HG03066 (cell line): ENCODE results near the gene C15orf39.
A peak's percentile ranks its signal among the peaks of the same experiment; 100 is the strongest.
"Not testable (repeated sequence)": the region's sequence is repeated elsewhere in the genome, so short reads cannot be mapped to it uniquely, and the experiment has no call there.

Source experiments
- ATAC-seq: cut with Tn5 transposase; IDR thresholded peaks from one replicate; pipeline ENCODE4 v1.9.1; 2021; ENCODE audit warnings: low read depth; ENCODE audit not compliant: unreplicated experiment

Gene C15orf39

GRCh38 chr15:75201616-75202250 is at the start of gene C15orf39:
TSS of gene C15orf39 (plus strand) at chr15:75201882. CDS start at chr15:75206049, 4,167 bp downstream.
- peak; percentile 39 for ATAC-seq

GRCh38 chr15:75152382-75153079 is 49.2 kb upstream of the C15orf39 start:
- no peak for ATAC-seq

GRCh38 chr15:75153087-75153486 is 48.6 kb upstream of the C15orf39 start:
- ATAC-seq: no peak

- no peak for ATAC-seq
Observed at GRCh38 chr15:75153565-75154276, 48.0 kb upstream of the C15orf39 start.

DNA sequence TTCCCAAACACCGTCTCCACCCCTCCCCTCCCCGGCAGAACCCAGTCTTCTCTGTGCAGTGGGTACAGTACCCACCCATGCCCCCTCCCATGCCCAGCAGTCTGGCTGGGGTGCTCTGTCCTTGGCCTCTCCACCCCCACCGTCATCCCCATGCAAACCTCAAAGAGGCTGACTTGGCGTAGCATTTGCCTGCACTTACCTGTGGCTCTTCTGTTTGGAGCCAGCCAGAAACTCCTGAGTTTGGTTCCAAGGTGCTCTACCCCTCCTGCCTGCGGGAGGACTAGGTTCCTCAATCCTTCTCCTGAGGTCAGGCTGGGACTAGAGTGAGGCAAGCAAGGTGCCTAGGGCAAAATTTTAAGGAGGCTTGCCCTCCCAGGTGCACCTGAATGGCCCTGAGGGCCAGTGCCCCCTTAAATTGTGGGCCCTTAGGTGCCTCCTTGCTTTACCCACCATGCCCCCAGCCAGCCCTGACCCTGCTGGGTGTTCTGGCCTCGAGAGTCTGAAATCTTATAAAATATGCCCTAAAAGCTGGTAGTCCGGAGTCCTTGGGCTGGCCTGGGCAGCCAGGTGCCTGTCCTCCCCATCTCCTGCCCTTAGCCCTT is 47.1 kb upstream of the C15orf39 start:
- ATAC-seq: no peak

- no peak for ATAC-seq
Observed at GRCh38 chr15:75156326-75157215, 45.1 kb upstream of the C15orf39 start.

- ATAC-seq: no peak
Observed at GRCh38 chr15:75158402-75158801, 43.3 kb upstream of the C15orf39 start.

DNA sequence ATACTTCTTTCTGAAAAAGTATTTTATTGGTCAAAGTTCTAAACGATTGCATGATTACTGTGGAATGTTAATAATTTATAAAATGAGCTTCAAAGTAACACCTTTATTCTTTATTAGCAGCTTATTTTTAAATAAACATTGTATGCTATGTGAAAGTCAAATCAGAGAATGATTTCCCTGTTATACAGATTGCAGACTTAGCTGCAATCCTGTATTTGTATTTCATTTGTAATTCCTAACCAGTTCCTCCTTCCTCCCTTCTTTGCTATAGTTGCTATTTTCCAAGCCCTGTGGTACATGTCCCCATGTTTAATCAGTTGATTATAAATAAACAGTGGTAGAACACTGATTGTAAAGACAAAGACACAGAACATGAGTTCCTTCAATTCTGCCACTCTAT is 42.4 kb upstream of the C15orf39 start:
- ATAC-seq: no peak

DNA sequence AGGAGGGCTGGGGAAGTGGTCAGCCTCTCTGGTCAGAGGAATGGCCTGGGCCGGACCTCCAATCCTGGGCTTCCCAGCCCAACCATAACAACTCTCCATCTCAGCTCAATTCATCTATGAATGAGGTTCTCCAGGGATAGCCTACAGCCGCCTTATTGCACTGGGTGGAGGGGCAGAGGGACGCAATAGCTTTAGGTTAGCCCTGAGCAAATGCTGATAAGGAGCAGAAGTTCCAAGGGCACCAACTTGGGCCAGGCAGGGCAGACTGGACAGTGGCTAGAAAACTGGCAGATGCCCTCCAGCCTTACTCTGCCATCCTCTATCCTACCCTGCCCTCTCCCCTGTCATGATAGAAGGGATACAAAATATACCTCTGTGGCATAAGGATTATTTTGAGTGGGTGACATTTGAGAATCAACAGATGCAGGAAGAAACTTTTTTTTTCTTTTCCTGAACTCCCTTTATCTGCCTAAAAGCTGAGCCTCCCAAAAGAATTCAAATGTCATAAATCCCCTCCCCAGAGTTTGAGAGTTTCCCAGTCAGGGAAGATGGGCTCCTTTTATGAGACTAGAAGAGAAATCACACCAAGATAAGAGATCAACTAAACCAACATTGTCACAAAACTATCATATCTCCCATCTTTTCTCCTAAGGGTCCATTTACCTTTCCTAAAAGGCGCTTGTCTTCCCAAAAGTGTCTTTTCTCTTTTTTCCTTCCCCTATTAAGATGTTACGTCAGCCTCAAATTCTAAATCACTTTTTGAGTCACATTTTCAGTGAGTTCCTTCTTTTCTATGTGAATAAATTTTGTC is 40.4 kb upstream of the C15orf39 start:
- no peak for ATAC-seq

GRCh38 chr15:75161917-75162414 is 39.7 kb upstream of the C15orf39 start:
- ATAC-seq: no peak

DNA sequence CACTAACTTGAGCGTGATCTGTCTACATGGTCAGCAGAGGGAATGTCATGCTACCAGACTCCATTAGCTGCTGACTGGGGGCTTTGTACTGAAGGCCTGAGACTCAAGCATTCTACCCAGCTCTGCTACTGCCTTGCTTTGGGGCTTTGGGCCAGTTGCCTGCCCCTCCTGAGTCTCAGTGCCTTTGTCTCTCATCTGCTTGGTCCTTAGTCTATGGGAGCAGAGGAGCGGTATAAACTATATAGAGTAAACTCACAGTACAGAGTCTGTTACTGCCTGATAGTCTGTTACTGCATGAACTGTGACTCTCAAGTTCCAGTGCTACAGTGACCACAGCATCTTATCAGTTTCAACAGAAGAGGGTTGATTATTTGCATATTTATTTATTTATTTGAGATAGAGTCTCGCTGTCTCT is 38.5 kb upstream of the C15orf39 start:
- ATAC-seq: no peak

DNA sequence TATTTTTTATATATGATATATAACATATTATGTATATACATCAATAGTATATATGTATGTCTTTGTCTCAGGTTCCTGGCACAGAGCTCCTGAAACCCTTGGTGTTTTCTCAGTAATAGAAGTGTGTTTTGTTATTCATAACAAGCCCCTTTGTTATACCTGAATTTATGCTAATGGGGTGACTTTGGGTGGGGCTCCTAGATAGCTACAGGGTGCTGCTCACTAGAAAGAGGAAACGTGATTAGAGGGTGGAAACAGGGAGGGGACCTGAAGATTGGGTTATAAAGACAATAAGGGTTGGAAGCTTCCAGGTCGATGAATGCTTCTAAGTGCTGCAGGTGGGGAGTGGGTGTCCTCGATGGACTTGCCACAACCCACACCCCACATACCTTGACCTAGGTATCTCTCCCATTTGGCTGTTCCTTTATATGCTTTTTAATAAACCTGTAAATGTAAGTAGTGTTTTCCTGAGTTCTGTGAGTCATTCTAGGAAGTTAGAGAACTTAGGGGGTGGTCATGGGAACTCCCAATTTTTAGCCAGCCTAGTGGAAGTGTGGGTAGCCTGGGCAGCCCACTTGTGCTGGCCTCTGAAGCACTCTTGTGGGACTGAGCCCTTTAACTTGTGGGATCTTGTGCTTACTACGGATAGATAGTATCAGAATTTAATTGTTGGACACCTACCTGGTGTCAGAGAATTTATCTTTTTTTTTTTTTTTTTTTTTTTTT is 36.9 kb upstream of the C15orf39 start:
- ATAC-seq: no peak

DNA sequence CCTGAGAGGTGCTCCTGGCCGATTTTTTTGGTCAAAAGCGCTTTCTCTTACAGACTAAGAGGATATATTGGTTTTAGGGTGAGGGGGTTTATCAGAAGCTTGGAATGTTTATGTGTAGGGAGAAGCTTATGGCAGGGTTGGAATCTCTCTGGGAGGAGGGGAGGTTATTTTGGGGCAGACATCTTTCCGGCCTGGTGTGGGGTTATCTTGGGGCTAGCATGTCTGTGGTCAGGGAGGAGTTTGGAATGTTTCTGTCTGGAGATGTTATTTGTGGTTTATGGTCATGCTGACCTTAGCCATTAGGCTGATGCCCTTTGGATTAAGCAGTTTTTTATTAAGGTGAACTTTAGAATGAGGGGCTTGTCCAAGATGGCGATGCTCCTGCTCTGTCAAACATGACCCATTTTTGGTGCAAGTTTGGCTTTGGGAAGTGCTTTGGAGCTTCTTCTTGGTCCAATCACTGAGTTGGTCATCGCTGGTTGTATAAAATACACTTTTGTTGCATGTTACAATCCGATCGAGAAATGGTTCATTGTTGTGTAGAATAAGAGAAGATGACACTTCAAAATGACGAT is 35.1 kb upstream of the C15orf39 start:
- not testable (repeated sequence) for ATAC-seq

- ATAC-seq: no peak
Observed at GRCh38 chr15:75167588-75168350, 33.9 kb upstream of the C15orf39 start.

DNA sequence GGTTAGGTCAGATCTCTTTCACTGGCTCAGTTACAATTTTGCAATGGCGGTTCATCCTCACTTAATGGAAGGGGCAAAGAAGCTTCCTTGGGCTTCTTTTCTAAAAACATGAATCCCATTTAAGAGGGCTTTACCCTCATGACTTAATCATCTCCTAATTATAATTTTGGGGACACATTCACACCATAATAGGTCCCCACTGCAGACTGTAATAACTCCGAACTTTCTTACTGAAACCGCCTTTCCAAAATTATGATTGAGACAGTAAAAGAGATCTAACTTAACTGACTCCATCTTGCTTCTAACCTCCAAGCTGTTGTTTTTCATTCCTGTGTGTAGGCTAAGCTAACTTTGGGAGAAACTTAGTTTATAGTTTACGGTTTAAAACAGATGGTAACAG is 33.3 kb upstream of the C15orf39 start:
- ATAC-seq: no peak

DNA sequence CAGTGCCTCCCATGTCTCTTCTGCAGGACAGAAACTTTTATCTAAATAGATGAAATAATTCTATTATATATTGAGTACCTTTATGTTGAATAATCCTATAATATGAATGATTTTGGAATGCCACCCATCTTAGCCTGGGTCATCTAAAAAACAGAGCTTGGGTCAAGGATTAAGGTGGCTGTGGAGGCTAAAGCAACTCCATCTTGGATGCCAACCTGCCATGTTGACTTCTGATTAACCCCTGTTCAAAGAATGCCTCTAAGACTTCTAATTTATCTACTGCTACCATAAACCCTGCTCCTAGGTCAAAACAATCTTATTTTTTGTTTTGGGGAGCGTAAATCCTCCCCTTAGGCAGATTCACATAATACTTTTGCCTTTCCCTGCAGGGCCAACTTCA is 31.5 kb upstream of the C15orf39 start:
- ATAC-seq: no peak

DNA sequence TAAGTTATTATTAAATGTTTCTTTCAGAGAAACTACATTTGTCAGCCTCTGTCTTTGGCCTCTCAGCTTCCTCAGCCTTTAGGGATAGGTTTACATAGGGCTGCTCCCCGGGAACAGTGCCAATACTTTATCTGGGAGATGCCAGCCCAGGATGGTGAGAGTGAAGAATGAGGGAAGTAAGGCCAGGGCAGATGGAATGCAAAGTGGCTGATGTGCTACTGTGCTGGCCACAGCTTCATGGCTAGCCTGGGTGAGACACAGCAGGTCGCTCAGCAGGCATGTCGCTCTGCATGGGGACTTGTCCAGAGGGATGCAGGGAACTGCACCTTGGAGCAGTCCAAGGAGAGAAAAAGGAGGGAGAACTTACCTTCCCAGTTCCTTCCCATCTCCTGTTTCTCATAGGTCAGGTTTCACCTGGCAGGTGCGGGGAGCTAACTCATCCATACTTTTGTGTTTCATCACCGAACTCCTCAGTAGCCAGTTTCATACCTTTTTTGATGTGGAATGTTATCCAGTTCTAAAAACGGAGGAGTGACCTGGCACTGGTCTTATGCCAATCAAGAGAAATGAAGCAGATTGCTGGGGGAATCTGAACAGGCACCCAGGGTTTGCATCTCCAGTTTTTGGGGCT is 30.9 kb upstream of the C15orf39 start:
- no peak for ATAC-seq
